T-helper 1 cell treated with Interleukin-12 subunit alpha and Interleukin-12 subunit beta and Interleukin-4 antibody, amounts not matched to agents 30 μg/mL and 1 μg/mL, for 36 hours (primary cell): ENCODE results near the gene PLA2G2C.

Experiments
- H3K27ac Mint-ChIP-seq: one replicate; pipeline ENCODE4 v1.8.0; 2021; ENCODE audit warnings: mild to moderate bottlenecking, mixed read lengths
- H3K27me3 Mint-ChIP-seq: one replicate; pipeline ENCODE4 v1.8.0; 2021; ENCODE audit warnings: low read depth, mixed read lengths
- H3K36me3 Mint-ChIP-seq: one replicate; pipeline ENCODE4 v1.8.0; 2021; ENCODE audit warnings: low read depth, mixed read lengths
- H3K4me1 Mint-ChIP-seq: one replicate; pipeline ENCODE4 v1.8.0; 2021; ENCODE audit warnings: low read depth, mixed read lengths
- H3K4me3 Mint-ChIP-seq: one replicate; pipeline ENCODE4 v1.8.0; 2021; ENCODE audit warnings: mild to moderate bottlenecking, moderate library complexity, mixed read lengths
- H3K9me3 Mint-ChIP-seq: one replicate; pipeline ENCODE4 v1.8.0; 2021; ENCODE audit warnings: mixed read lengths

Gene PLA2G2C

DNA sequence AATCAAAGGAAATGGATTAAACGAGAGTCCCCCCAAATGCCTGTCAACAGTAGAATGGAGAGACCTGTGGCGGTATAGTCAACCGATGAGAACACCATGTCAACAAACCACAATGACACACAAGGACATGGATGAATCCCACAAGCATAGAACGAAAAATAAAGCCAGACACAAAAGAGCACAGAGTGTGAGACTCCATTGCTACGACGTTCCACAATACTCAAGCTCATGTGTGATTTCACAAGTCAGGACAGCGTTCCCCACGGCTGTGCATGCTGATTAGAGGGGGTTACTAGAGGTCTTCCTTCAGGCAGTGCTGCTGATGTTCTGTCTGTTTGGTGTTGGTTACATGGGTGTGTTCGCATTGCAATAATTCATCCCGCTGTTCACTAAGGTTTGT, 61.2 kb downstream of the PLA2G2C start:
- H3K4me3 Mint-ChIP-seq: no peak overlapping the region
- H3K27me3 Mint-ChIP-seq: peaks cover 9% of the 10 kb centered on the region
- no peaks in the 10 kb centered on the region for H3K4me1 Mint-ChIP-seq
- H3K27ac Mint-ChIP-seq: no peak overlapping the region
- no peaks in the 10 kb centered on the region for H3K36me3 Mint-ChIP-seq
- H3K9me3 Mint-ChIP-seq: no peaks in the 10 kb centered on the region

DNA sequence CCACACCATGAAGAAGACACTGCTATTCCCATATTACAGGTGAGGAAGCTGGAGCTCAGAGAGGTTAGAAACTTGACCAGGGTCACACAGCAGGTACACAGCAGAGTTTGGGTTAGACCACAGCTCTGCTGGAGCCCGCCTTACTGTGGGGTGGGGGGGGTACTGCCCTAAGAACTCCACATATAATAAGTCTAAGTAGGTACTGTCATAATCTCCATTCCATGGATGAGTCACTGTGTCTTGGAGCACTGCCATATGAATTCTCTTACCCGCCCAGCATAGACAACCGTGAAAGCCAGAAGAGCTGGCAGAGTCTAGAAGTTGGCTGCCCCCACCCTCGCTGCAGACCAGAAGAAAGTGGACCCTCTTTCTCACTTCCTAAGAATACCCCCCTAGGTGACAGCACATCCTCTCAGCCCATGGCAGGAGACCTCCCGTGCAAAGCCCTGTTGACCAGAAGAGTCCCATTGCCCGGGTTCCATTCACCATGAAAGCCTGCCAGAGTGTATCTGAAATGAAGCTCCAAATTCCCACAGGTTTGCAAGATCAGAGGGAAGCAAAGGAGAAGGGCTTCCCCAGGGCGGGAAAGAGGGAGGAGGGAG, 61.8 kb downstream of the PLA2G2C start:
- Mint-ChIP-seq H3K9me3 (no peaks in the 10 kb centered on the region), H3K4me3 (no peak overlapping the region), H3K27ac (no peak overlapping the region), H3K36me3 (no peaks in the 10 kb centered on the region), H3K27me3 (peaks cover 8% of the 10 kb centered on the region), H3K4me1 (no peaks in the 10 kb centered on the region)

GRCh38 chr1:20123722-20124455, 62.4 kb downstream of the PLA2G2C start:
- Mint-ChIP-seq H3K4me1 (no peaks in the 10 kb centered on the region), H3K27ac (no peak overlapping the region), H3K36me3 (no peaks in the 10 kb centered on the region), H3K4me3 (no peak overlapping the region), H3K27me3 (peaks cover 8% of the 10 kb centered on the region), H3K9me3 (no peaks in the 10 kb centered on the region)

- H3K27me3 Mint-ChIP-seq: peaks cover 8% of the 10 kb centered on the region
- H3K4me1 Mint-ChIP-seq: no peaks in the 10 kb centered on the region
- no peaks in the 10 kb centered on the region for H3K36me3 Mint-ChIP-seq
- no peak overlapping the region for H3K4me3 Mint-ChIP-seq
- no peak overlapping the region for H3K27ac Mint-ChIP-seq
- H3K9me3 Mint-ChIP-seq: no peaks in the 10 kb centered on the region
Measured at GRCh38 chr1:20120796-20121195, 65.5 kb downstream of the PLA2G2C start.

GRCh38 chr1:20119347-20119746, 67.0 kb downstream of the PLA2G2C start, which contains the start of gene PLA2G2D:
TSS of gene PLA2G2D (minus strand) at chr1:20119536. CDS start at chr1:20119498, 38 bp downstream.
- Mint-ChIP-seq H3K4me1 (no peaks in the 10 kb centered on the region), H3K27ac (no peak within 1 kb of the TSS), H3K27me3 (peaks cover 10% of the 10 kb centered on the region), H3K4me3 (no peak within 1 kb of the TSS), H3K9me3 (no peaks in the 10 kb centered on the region), H3K36me3 (no peaks in the 10 kb centered on the region)

- Mint-ChIP-seq H3K27me3 (peaks cover 11% of the 10 kb centered on the region), H3K9me3 (no peaks in the 10 kb centered on the region), H3K27ac (no peak overlapping the region), H3K36me3 (no peaks in the 10 kb centered on the region), H3K4me1 (no peaks in the 10 kb centered on the region), H3K4me3 (no peak overlapping the region)
Measured at GRCh38 chr1:20117236-20117635, 69.1 kb downstream of the PLA2G2C start.

DNA sequence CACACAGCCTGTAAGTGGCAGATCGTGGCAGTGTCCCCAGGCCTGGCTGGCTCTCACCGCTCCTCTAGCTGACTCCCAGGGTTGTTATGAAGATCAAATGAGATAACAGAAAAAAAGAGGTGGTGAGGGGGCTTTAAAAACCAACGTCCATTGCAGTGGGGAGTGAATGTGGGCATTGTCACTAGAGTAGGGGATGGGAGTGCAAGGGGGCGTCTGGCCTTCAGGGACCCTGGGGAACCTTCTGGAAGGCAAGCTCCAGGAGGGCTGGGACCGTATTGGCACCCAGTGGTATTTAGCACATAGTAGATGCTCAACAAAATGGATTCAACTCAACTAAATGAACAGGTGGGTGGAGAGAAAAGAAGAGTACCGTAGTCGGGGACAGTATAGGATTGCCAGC, 70.4 kb downstream of the PLA2G2C start:
- Mint-ChIP-seq H3K4me3 (no peak overlapping the region), H3K27ac (no peak overlapping the region), H3K27me3 (peaks cover 8% of the 10 kb centered on the region), H3K36me3 (no peaks in the 10 kb centered on the region), H3K4me1 (no peaks in the 10 kb centered on the region), H3K9me3 (no peaks in the 10 kb centered on the region)

DNA sequence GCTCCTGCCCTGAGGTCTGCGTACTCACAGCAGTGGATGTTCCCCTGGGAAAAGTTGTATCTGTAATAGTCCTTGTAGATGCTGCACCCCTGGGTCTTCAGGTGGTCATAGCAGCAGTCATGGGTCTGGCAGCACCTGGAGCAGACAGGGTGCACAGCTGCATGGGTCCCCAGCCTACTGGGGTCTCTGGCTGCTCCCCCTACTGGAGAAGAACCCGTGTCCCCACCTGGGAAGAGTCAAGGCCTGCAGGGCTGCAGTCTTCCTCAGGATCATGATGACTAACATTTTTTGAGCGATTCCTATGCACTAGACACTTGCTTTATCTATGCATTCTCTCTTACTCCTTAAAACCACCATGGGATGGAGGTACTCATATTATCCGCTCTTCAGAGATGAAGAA, 70.8 kb downstream of the PLA2G2C start:
- Mint-ChIP-seq H3K36me3 (no peaks in the 10 kb centered on the region), H3K9me3 (no peaks in the 10 kb centered on the region), H3K4me1 (no peaks in the 10 kb centered on the region), H3K4me3 (no peak overlapping the region), H3K27ac (no peak overlapping the region), H3K27me3 (peaks cover 8% of the 10 kb centered on the region)

- H3K4me3 Mint-ChIP-seq: no peak overlapping the region
- no peaks in the 10 kb centered on the region for H3K9me3 Mint-ChIP-seq
- H3K4me1 Mint-ChIP-seq: no peaks in the 10 kb centered on the region
- no peaks in the 10 kb centered on the region for H3K36me3 Mint-ChIP-seq
- peaks cover 3% of the 10 kb centered on the region for H3K27me3 Mint-ChIP-seq
- H3K27ac Mint-ChIP-seq: no peak overlapping the region
Measured at GRCh38 chr1:20114021-20114648, 72.2 kb downstream of the PLA2G2C start.
